Measurements from ENCODE around the gene CLK1.

The CLK1 gene

GRCh38 chr2:200811333-200812121 lies 52.9 kb downstream of the CLK1 start, which contains the start of gene BZW1:
TSS of gene BZW1 (plus strand) at chr2:200811910. CDS start at chr2:200813218, 1,308 bp downstream.
- DNase-seq (ENCODE audit: low spot score) = peak; percentile 98

DNA sequence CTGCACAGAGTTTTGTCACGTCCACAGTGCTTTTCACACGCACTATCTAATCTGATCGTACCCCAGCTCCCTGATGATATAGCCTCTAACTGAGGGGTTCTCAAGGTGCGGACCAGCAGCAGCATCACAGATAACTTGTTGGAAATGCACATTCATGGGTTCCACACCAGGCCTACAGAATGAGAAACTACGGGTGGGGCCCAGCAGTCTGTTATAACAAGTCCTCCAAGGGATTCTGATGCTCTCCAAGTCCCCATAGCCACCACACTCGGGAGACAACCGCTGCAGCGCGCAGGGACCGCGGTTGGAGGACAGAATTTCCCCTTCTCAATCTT lies 53.5 kb downstream of the CLK1 start:
- DNase-seq (ENCODE audit: low spot score) = no peak

DNA sequence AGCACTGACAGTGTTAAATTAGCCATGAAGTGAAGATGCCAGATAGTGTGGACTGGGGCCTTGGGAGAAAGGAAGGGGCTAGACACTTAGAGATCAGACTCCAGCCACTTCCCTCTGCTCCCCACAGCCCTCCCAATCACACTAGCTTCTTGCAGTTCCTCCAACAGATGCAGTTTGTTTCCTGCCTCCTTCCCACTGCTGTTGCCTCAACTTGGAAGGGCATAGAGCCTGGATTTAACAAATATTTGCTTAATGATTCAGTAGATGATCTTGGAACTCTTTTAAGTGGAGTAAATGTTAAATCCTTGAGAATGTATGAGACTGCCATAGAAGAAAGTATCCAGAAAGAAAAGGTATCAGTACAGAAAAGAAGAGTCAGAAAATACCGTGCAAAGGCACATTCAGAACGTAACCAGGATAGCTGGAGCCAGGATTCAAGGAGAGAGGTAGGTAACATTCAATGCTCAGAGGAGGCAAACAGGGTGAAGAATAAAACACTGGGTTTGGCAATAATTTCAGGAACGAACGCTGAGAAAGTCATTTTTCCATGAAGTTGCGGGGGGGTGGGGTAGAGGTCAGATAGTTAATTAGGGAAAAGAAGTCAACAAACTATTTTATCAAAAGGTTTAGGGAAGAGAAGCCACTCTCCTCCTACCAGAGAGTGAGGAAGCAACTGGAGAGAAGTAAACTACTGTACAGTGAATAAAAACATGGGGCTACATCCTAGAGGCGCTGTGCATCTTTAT lies 54.0 kb downstream of the CLK1 start:
- DNase-seq (ENCODE audit: low spot score) = peak; percentile 19

GRCh38 chr2:200809506-200810251 lies 54.8 kb downstream of the CLK1 start:
- no peak for DNase-seq (ENCODE audit: low spot score)
